HG03139 (cell line): ENCODE measurements around the gene ZNF606.

Experiments used
- ATAC-seq: cut with Tn5 transposase; IDR thresholded peaks from one replicate; pipeline ENCODE4 v1.9.1; 2021; ENCODE audit not compliant: unreplicated experiment

The ZNF606 gene

GRCh38 chr19:58002384-58003173, at the start of gene ZNF606:
TSS of gene ZNF606 (minus strand) at chr19:58002820. CDS start at chr19:58001319, 1,501 bp downstream.
- peak; percentile 89 for ATAC-seq

GRCh38 chr19:58052256-58052655, 49.6 kb upstream of the ZNF606 start:
- ATAC-seq: no peak

GRCh38 chr19:58047672-58048071, 45.1 kb upstream of the ZNF606 start:
- no peak for ATAC-seq

- no peak for ATAC-seq
Observed at GRCh38 chr19:58046856-58047255, 44.2 kb upstream of the ZNF606 start.

GRCh38 chr19:58045411-58046050, 42.9 kb upstream of the ZNF606 start:
- no peak for ATAC-seq

GRCh38 chr19:58044886-58045285, 42.3 kb upstream of the ZNF606 start:
- ATAC-seq: no peak

GRCh38 chr19:58044391-58044790, 41.8 kb upstream of the ZNF606 start:
- ATAC-seq: no peak

GRCh38 chr19:58042495-58043340, 40.1 kb upstream of the ZNF606 start:
- ATAC-seq: no peak

- ATAC-seq: no peak
Observed at GRCh38 chr19:58040751-58041525, 38.3 kb upstream of the ZNF606 start.

GRCh38 chr19:58038688-58039204, 36.1 kb upstream of the ZNF606 start:
- ATAC-seq: no peak

- no peak for ATAC-seq
Observed at GRCh38 chr19:58037927-58038687, 35.5 kb upstream of the ZNF606 start.

- no peak for ATAC-seq
Observed at GRCh38 chr19:58035863-58036262, 33.2 kb upstream of the ZNF606 start.

- no peak for ATAC-seq
Observed at GRCh38 chr19:58034477-58034793, 31.8 kb upstream of the ZNF606 start.

- no peak for ATAC-seq
Observed at GRCh38 chr19:58033741-58034476, 31.3 kb upstream of the ZNF606 start, which contains the start of gene ZSCAN1. TSS of gene ZSCAN1 (plus strand) at chr19:58034025. CDS start at chr19:58037837, 3,812 bp downstream.

GRCh38 chr19:58024661-58025060, 22.0 kb upstream of the ZNF606 start:
- ATAC-seq: no peak

GRCh38 chr19:58022283-58022660, 19.7 kb upstream of the ZNF606 start:
- ATAC-seq: no peak

- no peak for ATAC-seq
Observed at GRCh38 chr19:58021541-58022282, 19.1 kb upstream of the ZNF606 start.

- ATAC-seq: no peak
Observed at GRCh38 chr19:58020129-58020528, 17.5 kb upstream of the ZNF606 start.

GRCh38 chr19:58014141-58014540, 11.5 kb upstream of the ZNF606 start:
- no peak for ATAC-seq
